GM18873 (cell line): ENCODE measurements around the gene WDR46.

Source experiments
- ATAC-seq: cut with Tn5 transposase; IDR thresholded peaks from one replicate; pipeline ENCODE4 v1.9.1; 2021; ENCODE audit warnings: mild to moderate bottlenecking, moderate library complexity, moderate number of reproducible peaks; ENCODE audit not compliant: unreplicated experiment, low FRiP score

Gene WDR46

GRCh38 chr6:33314515-33314942 is 25.5 kb upstream of the WDR46 start:
- no peak for ATAC-seq

DNA sequence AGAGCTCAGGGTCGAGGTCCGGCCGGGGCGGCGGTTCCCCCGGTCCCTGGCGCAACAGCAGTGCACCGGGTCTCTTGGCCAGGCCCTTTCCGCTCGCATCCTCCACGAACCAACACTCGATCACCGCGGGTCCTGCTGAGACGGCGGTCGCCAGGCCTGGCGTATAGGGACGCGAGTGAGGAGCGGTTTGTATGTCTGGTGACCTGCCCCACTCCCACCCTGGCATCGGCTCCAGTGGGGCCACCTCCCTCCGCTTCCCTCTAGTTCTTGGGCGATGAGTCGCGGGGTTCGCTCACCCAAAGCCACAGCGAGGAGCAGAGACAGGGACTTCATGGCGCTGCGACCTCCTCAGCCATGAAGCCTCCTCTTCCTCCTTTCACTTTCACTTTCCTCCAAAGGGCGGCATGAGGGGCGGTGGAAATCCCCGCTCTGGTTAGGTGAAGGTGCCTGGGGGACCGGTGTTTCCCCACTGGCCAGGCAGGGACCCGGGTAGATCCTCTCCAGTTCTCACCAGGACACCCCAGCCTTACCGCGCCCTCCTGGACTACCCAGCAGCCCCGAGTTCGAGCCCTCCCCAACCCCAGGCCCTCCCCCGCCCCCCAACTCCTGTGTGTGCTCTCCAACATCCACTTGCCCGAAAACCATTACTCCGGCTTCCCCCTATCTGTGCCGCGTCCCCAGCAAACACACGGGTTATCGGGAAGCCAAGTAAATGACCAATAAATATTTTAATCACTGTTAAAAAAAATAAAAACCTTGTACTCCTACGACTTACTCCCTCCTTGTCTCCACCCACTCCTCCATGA is 24.9 kb upstream of the WDR46 start, which contains the start of gene TAPBP:
TSS of gene TAPBP (minus strand) at position 370 of the 806 bp plus-strand sequence. CDS start at position 333, 37 bp downstream.
- ATAC-seq = no peak

DNA sequence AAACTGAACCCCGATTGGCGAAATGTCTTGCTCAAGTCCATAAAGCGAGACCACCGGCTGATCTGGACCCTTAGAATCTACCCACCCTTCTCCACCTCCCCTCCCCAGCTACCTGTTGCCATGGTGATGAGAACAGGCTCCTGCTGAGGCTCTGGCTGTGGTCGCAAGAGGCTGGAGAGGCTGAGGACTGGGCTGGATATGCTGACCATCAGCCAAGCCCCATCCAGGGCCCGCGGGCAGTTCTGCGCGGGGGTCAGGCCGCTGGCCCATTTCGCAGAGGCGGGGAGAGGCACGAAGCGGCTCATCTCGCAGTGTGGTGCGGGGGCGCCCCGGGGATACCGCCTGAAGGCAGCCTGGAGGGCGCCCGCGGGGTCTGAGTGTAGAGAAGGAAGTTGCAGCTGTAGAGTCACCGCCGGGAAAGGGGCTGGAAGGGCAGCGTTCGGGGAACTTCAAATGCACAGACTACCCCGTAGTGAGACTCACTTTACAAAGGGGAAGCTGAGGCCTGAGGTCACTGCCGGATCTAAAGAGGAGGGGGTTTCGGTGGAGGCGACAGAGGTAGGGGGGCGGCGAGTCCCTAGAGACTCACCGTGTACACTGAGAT is 24.2 kb upstream of the WDR46 start:
- no peak for ATAC-seq

GRCh38 chr6:33312361-33313104 is 23.5 kb upstream of the WDR46 start:
- no peak for ATAC-seq

DNA sequence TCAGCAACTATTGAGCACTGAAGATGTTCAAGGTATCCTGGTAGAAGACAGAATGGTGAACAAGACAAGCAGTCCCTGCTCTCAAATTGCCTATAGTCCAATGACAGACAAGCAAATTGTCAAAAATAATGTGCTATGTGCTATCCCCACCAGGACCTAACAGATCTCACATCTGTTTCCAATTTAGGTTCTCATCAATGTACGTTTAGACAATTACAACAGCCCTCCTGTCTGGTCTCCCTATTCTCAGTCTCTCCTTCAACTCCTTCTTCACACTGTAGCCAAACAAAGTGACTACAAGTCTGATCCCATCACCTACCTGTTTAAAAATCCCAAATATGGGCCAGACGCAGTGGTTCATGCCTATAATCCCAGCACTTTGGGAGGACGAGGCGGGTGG is 17.3 kb upstream of the WDR46 start:
- ATAC-seq = no peak

GRCh38 chr6:33305052-33305451 is 16.0 kb upstream of the WDR46 start:
- no peak for ATAC-seq

DNA sequence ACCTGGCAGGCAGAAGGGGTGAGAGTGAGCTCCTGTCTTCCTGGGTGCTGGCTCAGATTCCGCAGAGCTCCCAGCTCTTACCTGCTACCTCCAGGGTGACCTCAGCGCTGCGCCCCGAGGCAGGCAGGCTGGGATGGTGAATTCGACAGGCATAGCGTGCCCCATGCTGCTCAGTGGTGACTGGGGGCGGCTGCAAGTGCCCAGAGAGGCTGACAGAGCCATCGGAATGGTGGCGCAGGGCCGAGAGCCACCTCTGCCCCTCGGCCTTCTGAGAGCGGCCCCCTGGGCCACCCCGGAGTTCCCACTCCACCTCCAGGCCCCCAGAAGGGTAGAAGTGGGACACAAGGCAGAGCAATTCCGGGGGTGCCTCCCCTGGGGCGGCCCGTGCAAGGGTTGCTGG is 15.2 kb upstream of the WDR46 start:
- ATAC-seq = no peak

DNA sequence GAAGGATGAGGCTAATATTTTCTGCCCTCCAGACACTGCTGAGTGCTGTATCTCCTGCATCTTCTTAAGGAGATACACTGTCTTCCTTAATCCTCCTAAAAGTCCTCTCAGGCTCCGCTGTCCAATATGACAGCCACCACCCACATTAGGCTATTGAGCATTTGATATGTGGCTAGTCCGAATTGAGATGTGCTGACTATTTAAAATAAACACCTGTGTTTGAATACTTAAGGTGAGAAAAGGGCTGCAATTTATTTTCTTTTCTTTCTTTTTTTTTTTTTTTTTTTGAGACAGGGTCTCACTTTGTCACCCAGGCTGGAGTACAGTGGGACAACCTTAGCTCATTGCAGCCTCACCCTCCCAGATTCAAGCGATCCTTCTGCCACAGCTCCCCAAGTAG is 12.8 kb upstream of the WDR46 start:
- ATAC-seq = no peak

DNA sequence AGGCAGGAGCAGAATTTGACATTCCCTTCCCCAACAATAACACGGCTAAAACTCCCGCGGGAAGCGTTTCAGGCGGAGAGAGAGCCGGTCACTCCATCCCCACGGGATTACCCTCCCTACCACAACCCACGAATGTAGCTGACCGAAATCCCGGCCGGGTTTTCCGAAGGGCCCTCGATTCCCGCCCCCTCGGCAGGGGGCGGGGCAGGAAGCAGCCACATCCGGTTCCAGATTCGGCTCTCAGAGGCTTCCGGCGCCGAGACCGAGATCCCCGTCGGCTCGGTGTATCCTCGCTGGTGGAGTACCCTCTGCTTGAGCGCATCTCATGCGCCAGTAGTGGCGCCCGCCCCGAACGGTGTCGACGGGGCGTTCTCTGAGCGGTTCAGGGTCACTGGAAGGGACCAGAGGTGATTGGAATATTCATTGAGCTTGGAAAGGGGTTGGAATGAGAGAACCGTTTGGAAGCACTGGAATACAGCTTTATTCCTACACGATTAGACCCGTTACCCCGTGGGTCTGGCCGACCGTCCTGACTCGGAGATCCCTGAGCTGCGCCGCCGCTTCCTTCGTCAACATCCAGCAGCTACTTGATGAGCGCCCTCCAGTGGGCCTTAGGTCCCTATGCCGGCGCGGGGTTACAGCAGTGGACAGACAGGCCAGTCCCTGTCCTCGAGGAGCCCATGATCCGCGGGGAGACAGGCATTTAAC is 10.4 kb upstream of the WDR46 start:
- ATAC-seq = peak; percentile 67

- peak; percentile 14 for ATAC-seq
Measured at GRCh38 chr6:33298773-33299236, 9.8 kb upstream of the WDR46 start, which contains the start of gene RGL2. RGL2 (minus strand) TSS chr6:33298942; CDS start chr6:33298610, 332 bp downstream.

DNA sequence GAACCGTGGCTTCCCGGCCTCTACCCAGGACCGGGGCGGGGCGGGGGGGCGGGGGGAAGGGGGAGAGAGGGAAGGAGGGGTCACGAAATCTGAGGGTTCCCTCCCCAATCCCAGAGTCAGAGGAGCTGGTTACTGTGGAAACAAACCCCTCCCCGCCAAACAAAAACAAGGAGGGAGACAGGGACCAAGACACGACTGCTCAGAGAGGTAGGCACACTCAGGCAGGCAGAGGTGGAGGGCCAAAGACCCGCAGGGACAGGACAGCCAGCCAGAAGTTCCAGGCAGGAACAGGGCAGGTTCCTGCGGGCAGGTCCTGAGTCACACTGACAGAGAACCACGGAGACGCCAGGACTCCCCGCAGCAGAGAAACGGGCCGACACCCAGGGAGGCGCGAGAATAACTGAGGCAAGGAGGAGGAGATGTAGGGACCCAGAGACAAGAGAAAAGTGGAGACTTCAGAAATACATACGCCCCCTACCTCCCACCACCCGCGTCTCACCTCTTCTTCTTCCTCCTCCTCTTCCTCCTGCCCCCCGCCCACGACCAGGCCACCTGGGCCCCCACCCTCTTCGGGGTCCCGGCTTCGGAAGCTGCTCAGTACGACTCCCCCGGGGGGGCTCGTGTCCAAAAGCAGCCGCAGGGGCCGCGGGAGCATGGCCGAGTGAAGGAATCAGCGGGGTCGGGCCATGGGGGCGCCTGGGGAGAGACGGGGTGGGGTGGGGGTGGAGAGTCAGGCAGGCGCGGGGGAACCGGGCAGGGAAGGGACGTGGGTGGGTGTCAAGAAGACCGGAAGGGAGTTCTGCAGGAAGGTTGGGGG is 9.1 kb upstream of the WDR46 start:
- ATAC-seq = no peak

- ATAC-seq = no peak
Measured at GRCh38 chr6:33297406-33297955, 8.4 kb upstream of the WDR46 start.

GRCh38 chr6:33296797-33297405 is 7.9 kb upstream of the WDR46 start:
- no peak for ATAC-seq

- no peak for ATAC-seq
Measured at GRCh38 chr6:33295621-33296369, 6.8 kb upstream of the WDR46 start.

- ATAC-seq = no peak
Measured at GRCh38 chr6:33294086-33294823, 5.2 kb upstream of the WDR46 start.

DNA sequence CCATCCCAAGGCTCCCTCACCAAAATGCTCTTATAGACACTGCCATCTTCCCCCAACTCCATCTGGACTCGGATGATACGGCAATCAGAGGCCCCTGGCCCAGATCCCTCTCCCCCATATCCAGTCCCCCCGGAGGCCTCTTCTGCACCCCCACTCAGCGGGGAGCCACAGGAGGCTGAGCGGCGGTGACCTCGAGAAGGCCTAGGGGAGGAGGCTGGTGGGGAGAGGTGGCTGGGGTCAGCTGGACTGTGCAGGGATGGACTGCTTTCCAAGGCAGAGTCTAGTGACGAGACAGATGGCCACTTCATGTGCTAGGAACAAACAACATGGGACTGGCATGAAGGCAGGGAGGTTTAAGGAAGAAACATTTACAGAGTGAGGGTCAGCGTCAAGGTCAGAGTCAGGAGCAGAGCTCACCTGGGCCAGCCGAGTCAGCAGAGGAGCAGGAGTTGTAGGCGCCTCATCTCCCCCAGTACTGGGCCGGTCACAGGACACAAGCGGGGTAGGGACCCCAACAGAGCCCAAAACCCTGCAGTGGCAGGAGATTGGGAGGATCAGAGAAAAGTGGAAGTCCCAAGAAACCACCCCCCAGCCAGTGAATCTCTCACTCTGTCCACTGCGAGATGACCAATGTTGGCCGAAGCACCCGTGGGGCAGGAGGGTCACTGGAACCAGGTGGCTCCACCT is 4.1 kb upstream of the WDR46 start:
- ATAC-seq = no peak

GRCh38 chr6:33290459-33290858 is 1.4 kb upstream of the WDR46 start:
- no peak for ATAC-seq
